OCI-LY3 (cell line): ENCODE results near the gene PTCHD1.

Experiments used
- EZH2phosphoT487 ChIP-seq: fragments of 200-600 bp; shearing (Covaris generic); IDR thresholded peaks from 2 replicates; pipeline ENCODE4 v1.6.1; 2018; ENCODE audit warnings: antibody characterized with exemption, mixed run types, low read depth
- TF ChIP-seq, protein P1 (sequence below): fragments of 200-600, 300-600 bp; sonication (generic); IDR thresholded peaks from 2 replicates; pipeline ENCODE4 v1.5.1; 2014; ENCODE audit warnings: antibody characterized with exemption, low read length, low read depth

GRCh38 chrX:23287191-23287725 is 47.4 kb upstream of the PTCHD1 start:
- TF ChIP-seq, protein P1, sequence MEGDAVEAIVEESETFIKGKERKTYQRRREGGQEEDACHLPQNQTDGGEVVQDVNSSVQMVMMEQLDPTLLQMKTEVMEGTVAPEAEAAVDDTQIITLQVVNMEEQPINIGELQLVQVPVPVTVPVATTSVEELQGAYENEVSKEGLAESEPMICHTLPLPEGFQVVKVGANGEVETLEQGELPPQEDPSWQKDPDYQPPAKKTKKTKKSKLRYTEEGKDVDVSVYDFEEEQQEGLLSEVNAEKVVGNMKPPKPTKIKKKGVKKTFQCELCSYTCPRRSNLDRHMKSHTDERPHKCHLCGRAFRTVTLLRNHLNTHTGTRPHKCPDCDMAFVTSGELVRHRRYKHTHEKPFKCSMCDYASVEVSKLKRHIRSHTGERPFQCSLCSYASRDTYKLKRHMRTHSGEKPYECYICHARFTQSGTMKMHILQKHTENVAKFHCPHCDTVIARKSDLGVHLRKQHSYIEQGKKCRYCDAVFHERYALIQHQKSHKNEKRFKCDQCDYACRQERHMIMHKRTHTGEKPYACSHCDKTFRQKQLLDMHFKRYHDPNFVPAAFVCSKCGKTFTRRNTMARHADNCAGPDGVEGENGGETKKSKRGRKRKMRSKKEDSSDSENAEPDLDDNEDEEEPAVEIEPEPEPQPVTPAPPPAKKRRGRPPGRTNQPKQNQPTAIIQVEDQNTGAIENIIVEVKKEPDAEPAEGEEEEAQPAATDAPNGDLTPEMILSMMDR = no peak
- TF ChIP-seq EZH2phosphoT487 = no peak
